ENCODE measurements around the gene OR3A3. TPM values are rescaled to one million over a fixed set of nuclear protein-coding genes. Genes with fewer than 3 reads are reported as not detected.
A peak's percentile ranks its signal among the peaks of the same experiment; 100 is the strongest.
"Not testable (repeated sequence)": the region's sequence is repeated elsewhere in the genome, so short reads cannot be mapped to it uniquely, and the experiment has no call there.

OR3A3 gene
- total and polyA plus RNA-seq, 2 experiments from 2014 or later: not detected

DNA sequence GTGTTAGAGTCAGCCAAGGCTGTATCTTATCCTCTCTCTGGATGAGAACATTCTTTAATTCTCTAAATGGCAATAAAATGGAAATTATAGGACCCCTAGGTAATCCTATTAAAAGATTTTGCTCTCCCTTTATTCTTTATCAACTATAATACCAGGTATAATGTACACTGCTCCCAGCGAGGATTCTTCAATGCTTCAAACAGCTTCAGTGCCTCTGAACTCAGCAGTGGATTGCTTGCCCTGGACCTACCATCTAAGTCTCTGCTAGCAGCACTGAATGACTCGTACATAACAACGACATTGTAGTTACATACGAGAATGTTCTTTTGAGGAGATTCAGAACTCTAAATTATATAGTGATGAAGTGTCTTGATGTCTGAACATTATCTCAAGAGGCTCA lies 21.4 kb upstream of the OR3A3 start (continued):
- TF ChIP-seq REST (IDR thresholded peaks at IDR 0.05; ENCODE audit: unreplicated experiment) (no peak), ZNF114 (CRISPR knock-in tag; IDR thresholded peaks at IDR 0.05) (no peak)

DNA sequence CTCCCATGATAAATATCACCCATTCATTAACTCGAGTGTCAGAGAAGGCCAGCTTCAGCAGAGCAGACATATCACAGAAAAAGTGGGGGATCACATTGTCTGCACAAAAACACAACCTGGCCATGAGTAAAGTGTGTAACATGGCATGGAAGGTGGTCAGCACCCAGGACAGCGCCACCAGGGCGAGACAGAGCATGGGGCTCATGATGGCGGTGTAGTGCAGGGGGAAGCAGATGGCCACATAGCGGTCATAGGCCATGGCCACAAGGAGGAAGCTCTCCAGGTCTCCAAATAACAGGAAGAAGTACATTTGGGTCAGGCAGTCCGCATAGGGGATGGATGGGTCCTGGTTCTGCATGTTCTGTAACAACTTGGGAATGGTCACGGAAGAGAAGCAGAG lies 13.4 kb upstream of the OR3A3 start:
- not testable (repeated sequence) for H3K4me3 ChIP-seq; H2AFZ ChIP-seq; H3F3A ChIP-seq (replicated peaks; ENCODE audit: low read depth); H3K27me3 ChIP-seq (ENCODE audit: insufficient read depth); H3K27ac Mint-ChIP-seq; H3K79me2 ChIP-seq (replicated peaks; ENCODE audit: insufficient read depth); H3K27me3 Mint-ChIP-seq (ENCODE audit: insufficient read depth, low read depth, poor library complexity); H3K4me1 Mint-ChIP-seq; H3K4me2 ChIP-seq; H3K4me3 Mint-ChIP-seq; H3K4me1 ChIP-seq (ENCODE audit: insufficient read depth); H3K36me3 ChIP-seq (ENCODE audit: insufficient read depth); H4K20me1 ChIP-seq (replicated peaks; ENCODE audit: insufficient read depth); H3K27ac ChIP-seq (ENCODE audit: low read depth); H3K9me2 ChIP-seq (ENCODE audit: insufficient read depth); H3K36me3 Mint-ChIP-seq (ENCODE audit: low read depth)
- ATAC-seq (peak; percentile 67; the same call in 2 of the 3 replicates), DNase-seq (ENCODE audit: low spot score) (peak; percentile 40)
- peaks cover 50% of the 10 kb centered on the region for H3K9me3 Mint-ChIP-seq
- peak; percentile 75 for TF ChIP-seq REST (IDR thresholded peaks at IDR 0.05; ENCODE audit: unreplicated experiment)
- TF ChIP-seq CTCF (conservative IDR thresholded peaks at IDR 0.05; ENCODE audit: low read depth in 2 of 2): peak in 1 of 2 experiments; percentile 17; a peak in 1 of 4 replicates

DNA sequence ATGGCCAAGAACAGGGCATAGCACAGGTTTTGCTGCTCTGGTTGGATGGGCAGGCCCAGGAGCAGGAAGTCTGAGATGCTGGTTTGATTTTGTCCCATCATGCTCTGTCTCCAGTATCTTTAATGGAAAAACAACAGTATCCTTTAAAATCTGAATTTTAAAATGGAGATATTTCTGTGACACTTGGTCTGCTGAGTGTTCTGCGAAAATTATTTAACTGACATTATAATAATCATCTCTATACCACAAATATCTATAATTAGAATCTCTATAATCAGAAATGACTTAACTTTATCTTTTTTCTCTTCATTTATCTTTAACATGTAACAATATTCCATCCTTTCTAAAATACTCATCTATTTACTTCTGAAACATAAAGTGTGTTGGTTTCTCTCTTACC lies 12.9 kb upstream of the OR3A3 start, which contains the start of gene OR1E1:
Gene OR1E1, minus strand, starts transcription at position 101 of the 400 bp plus-strand sequence. Its CDS starts 0 bp downstream, at position 101.
- Mint-ChIP-seq H3K27ac (no peak within 1 kb of the TSS), H3K4me3 (no peak within 1 kb of the TSS), H3K27me3 (ENCODE audit: insufficient read depth, low read depth, poor library complexity) (no peaks in the 10 kb centered on the region), H3K4me1 (no peaks in the 10 kb centered on the region), H3K9me3 (peaks cover 50% of the 10 kb centered on the region), H3K36me3 (ENCODE audit: low read depth) (peaks cover 3% of the 10 kb centered on the region; the same call in 1 of the 3 replicates)
- Histone ChIP-seq H4K20me1 (replicated peaks; ENCODE audit: insufficient read depth) (no peaks in the 10 kb centered on the region), H3K9me2 (ENCODE audit: insufficient read depth) (0 out of 2 replicates have a peak, but pooled peaks cover 9% of the 10 kb centered on the region), H3K36me3 (ENCODE audit: insufficient read depth) (no peaks in the 10 kb centered on the region), H3K79me2 (replicated peaks; ENCODE audit: insufficient read depth) (no peaks in the 10 kb centered on the region), H3K4me2 (no peak within 1 kb of the TSS), H2AFZ (no peak within 1 kb of the TSS), H3K27me3 (ENCODE audit: insufficient read depth) (no peaks in the 10 kb centered on the region), H3F3A (replicated peaks; ENCODE audit: low read depth) (no peaks in the 10 kb centered on the region), H3K27ac (ENCODE audit: low read depth) (no peak within 1 kb of the TSS), H3K4me3 (no peak within 1 kb of the TSS), H3K4me1 (ENCODE audit: insufficient read depth) (no peaks in the 10 kb centered on the region)
- ATAC-seq (no peak), DNase-seq (ENCODE audit: low spot score) (no peak)
- TF ChIP-seq EZH2 (IDR thresholded peaks at IDR 0.05; ENCODE audit: low read depth, unreplicated experiment): no peak
- no peak for TF ChIP-seq NANOG (IDR thresholded peaks at IDR 0.05; ENCODE audit: borderline replicate concordance)
- no peak for TF ChIP-seq CREB1 (CRISPR knock-in tag; IDR thresholded peaks at IDR 0.05; ENCODE audit: low read depth)
- TF ChIP-seq POLR2AphosphoS5 (IDR thresholded peaks at IDR 0.05; ENCODE audit: low read depth): no peak
- no peak for TF ChIP-seq ZNF114 (CRISPR knock-in tag; IDR thresholded peaks at IDR 0.05)
- TF ChIP-seq ZNF331 (CRISPR knock-in tag; IDR thresholded peaks at IDR 0.05; ENCODE audit: low read depth): no peak
- TF ChIP-seq STAT1 (IDR thresholded peaks at IDR 0.05; ENCODE audit: unreplicated experiment): no peak
- TF ChIP-seq CTCF (conservative IDR thresholded peaks at IDR 0.05; ENCODE audit: low read depth in 2 of 2): no peak
- TF ChIP-seq JUNB (IDR thresholded peaks at IDR 0.05; ENCODE audit: unreplicated experiment): no peak

Measured in GM23338 (cell line).